Measurements from ENCODE around the gene ARFGEF3. TPM values are rescaled to one million over a fixed set of nuclear protein-coding genes. Genes with fewer than 3 reads are reported as not detected.

Gene ARFGEF3
- total and polyA plus RNA-seq, 3 experiments from 2014 or later: 0.09 to 0.11 TPM; not detected in 1

DNA sequence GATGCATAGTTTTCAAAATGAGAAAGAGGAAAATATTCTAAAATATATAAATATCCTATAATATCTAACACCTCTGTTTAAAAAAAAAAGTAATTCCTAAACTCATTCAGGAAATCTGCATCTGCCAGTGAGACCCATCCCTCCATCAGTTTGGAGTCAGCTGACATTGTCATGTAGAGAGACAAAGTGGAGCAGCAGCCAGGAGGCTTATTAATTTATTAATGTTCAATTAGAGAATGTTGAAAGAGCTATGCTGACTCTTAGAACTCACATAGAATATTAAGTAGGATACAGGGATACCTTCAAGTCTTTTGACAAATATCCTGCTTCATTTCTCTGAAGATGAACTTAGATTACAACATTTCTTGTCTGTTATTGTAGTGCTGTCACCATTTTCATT is 41.8 kb upstream of the ARFGEF3 start:
- CTCF ChIA-PET: interaction anchor here (1.3 to 1.4 kb wide), 2 partner anchors 12 to 401 kb away, joined by 3 read pairs; no protein-coding TSS in a partner anchor
- peaks cover 0 to 5% (median 4%) of the 10 kb centered on the region in 5 donors for H3K9me3 Mint-ChIP-seq
- POLR2A ChIA-PET: interaction anchor here (0.7 kb wide), 1 partner anchor 421 kb away, joined by 3 read pairs; no protein-coding TSS in a partner anchor
- DNase-seq: no peak
- peaks cover 4% of the 10 kb centered on the region for H3K4me1 ChIP-seq (ENCODE audit: insufficient read depth, low read length)
- no peaks in the 10 kb centered on the region for H3K36me3 Mint-ChIP-seq
- H3K27me3 ChIP-seq (ENCODE audit: insufficient read depth, low read length, poor library complexity, severe bottlenecking): no peaks in the 10 kb centered on the region
- no peak overlapping the region for H3K4me3 Mint-ChIP-seq
- peaks cover 3 to 5% (median 4%) of the 10 kb centered on the region in 3 donors for H3K4me1 Mint-ChIP-seq
- no peak overlapping the region for H3K27ac Mint-ChIP-seq
- H3K4me3 ChIP-seq (ENCODE audit: low read length): no peak overlapping the region
- no peaks in the 10 kb centered on the region for H3K9me3 ChIP-seq (ENCODE audit: low read length)
- H3K36me3 ChIP-seq (ENCODE audit: insufficient read depth, low read length): no peaks in the 10 kb centered on the region
- peaks cover 14 to 52% of the 10 kb centered on the region in 2 donors for H3K27me3 Mint-ChIP-seq
- no peak overlapping the region for H3K27ac ChIP-seq (ENCODE audit: low read depth, low read length)

GRCh38 chr6:138124096-138124495 is 37.6 kb upstream of the ARFGEF3 start:
- no peaks in the 10 kb centered on the region for H3K4me1 Mint-ChIP-seq
- H3K27ac Mint-ChIP-seq: no peak overlapping the region
- no peak overlapping the region for H3K4me3 Mint-ChIP-seq
- ChIA-PET POLR2A (no interaction called here), CTCF (no interaction called here)
- peaks cover 0 to 5% (median 4%) of the 10 kb centered on the region in 5 donors for H3K9me3 Mint-ChIP-seq
- Histone ChIP-seq H3K27me3 (ENCODE audit: insufficient read depth, low read length, poor library complexity, severe bottlenecking) (no peaks in the 10 kb centered on the region), H3K27ac (ENCODE audit: low read depth, low read length) (no peak overlapping the region), H3K4me3 (ENCODE audit: low read length) (no peak overlapping the region), H3K4me1 (ENCODE audit: insufficient read depth, low read length) (no peaks in the 10 kb centered on the region), H3K36me3 (ENCODE audit: insufficient read depth, low read length) (no peaks in the 10 kb centered on the region), H3K9me3 (ENCODE audit: low read length) (no peaks in the 10 kb centered on the region)
- DNase-seq: no peak
- peaks cover 9 to 40% of the 10 kb centered on the region in 2 donors for H3K27me3 Mint-ChIP-seq
- peaks cover 0 to 1% (median 0%) of the 10 kb centered on the region in 3 donors for H3K36me3 Mint-ChIP-seq

DNA sequence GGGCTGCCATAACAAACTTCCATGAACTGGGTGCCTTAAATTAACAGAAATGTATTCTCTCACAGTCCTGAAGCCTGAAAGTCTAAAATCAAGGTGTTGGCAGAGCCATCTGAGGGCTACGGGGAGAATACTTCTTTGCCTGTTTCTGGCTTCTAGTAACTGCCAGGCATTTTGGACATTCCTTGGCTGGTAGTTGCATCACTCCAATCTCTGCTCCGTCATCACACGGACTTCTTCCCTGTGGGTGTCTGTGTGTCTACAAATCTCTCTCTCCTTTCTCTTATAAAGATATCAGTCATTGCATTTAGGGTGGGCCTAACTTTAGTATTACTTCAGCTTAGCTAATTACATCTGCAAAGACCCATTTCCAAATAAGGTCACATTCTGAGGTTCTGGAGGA is 33.6 kb upstream of the ARFGEF3 start:
- Mint-ChIP-seq H3K36me3 (peaks cover 0 to 1% (median 0%) of the 10 kb centered on the region in 3 donors), H3K27me3 (peaks cover 9 to 28% of the 10 kb centered on the region in 2 donors), H3K4me1 (no peaks in the 10 kb centered on the region), H3K27ac (no peak overlapping the region), H3K9me3 (peaks cover 0 to 5% (median 4%) of the 10 kb centered on the region in 5 donors), H3K4me3 (no peak overlapping the region)
- Histone ChIP-seq H3K27ac (ENCODE audit: low read depth, low read length) (no peak overlapping the region), H3K9me3 (ENCODE audit: low read length) (no peaks in the 10 kb centered on the region), H3K36me3 (ENCODE audit: insufficient read depth, low read length) (no peaks in the 10 kb centered on the region), H3K27me3 (ENCODE audit: insufficient read depth, low read length, poor library complexity, severe bottlenecking) (no peaks in the 10 kb centered on the region), H3K4me3 (ENCODE audit: low read length) (no peak overlapping the region), H3K4me1 (ENCODE audit: insufficient read depth, low read length) (no peaks in the 10 kb centered on the region)
- DNase-seq: no peak
- CTCF ChIA-PET: no interaction called here
- POLR2A ChIA-PET: no interaction called here

DNA sequence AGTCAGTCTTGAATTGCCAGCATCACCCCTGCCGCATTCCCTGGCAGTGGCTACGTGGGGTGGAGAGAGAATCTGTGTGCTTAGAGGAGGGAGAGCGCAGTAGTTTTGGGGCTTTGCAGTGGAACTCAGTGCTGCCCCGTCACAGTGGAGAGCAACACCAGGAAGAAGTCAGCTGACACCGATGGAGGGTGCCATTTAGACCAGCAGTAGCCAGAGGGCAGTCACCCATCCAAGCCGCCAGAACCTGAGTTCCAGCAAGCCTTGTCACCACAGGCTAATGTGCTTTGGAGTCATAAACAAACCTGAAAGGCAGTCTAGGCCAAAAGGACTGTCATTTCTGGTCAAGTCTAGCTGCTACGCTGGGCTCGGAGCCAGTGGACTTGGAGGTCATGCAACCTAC is 32.5 kb upstream of the ARFGEF3 start:
- Histone ChIP-seq H3K9me3 (ENCODE audit: low read length) (no peaks in the 10 kb centered on the region), H3K27me3 (ENCODE audit: insufficient read depth, low read length, poor library complexity, severe bottlenecking) (no peaks in the 10 kb centered on the region), H3K27ac (ENCODE audit: low read depth, low read length) (no peak overlapping the region), H3K36me3 (ENCODE audit: insufficient read depth, low read length) (no peaks in the 10 kb centered on the region), H3K4me1 (ENCODE audit: insufficient read depth, low read length) (no peaks in the 10 kb centered on the region), H3K4me3 (ENCODE audit: low read length) (no peak overlapping the region)
- no peak for DNase-seq
- Mint-ChIP-seq H3K4me3 (no peak overlapping the region), H3K4me1 (no peaks in the 10 kb centered on the region), H3K9me3 (peaks cover 0 to 2% (median under 1%) of the 10 kb centered on the region in 5 donors), H3K27ac (no peak overlapping the region), H3K27me3 (peaks cover 4 to 19% of the 10 kb centered on the region in 2 donors), H3K36me3 (peaks cover 0 to 1% (median 0%) of the 10 kb centered on the region in 3 donors)
- CTCF ChIA-PET: interaction anchor here (0.8 kb wide), 1 partner anchor 13 kb away, joined by 3 read pairs; no protein-coding TSS in a partner anchor
- POLR2A ChIA-PET: no interaction called here

GRCh38 chr6:138142806-138143205 is 18.9 kb upstream of the ARFGEF3 start:
- Mint-ChIP-seq H3K4me1 (no peaks in the 10 kb centered on the region), H3K9me3 (peaks cover 0 to 2% (median 0%) of the 10 kb centered on the region in 5 donors), H3K4me3 (no peak overlapping the region), H3K27me3 (peaks cover 22 to 54% of the 10 kb centered on the region in 2 donors), H3K27ac (no peak overlapping the region), H3K36me3 (no peaks in the 10 kb centered on the region)
- ChIA-PET POLR2A (no interaction called here), CTCF (no interaction called here)
- Histone ChIP-seq H3K9me3 (ENCODE audit: low read length) (no peaks in the 10 kb centered on the region), H3K4me3 (ENCODE audit: low read length) (no peak overlapping the region), H3K36me3 (ENCODE audit: insufficient read depth, low read length) (no peaks in the 10 kb centered on the region), H3K27me3 (ENCODE audit: insufficient read depth, low read length, poor library complexity, severe bottlenecking) (peaks cover 3% of the 10 kb centered on the region), H3K4me1 (ENCODE audit: insufficient read depth, low read length) (no peaks in the 10 kb centered on the region), H3K27ac (ENCODE audit: low read depth, low read length) (no peak overlapping the region)
- no peak for DNase-seq

- H3K4me3 Mint-ChIP-seq: no peak overlapping the region
- H3K9me3 Mint-ChIP-seq: peaks cover 0 to 2% (median 0%) of the 10 kb centered on the region in 5 donors
- H3K27me3 ChIP-seq (ENCODE audit: insufficient read depth, low read length, poor library complexity, severe bottlenecking): peaks cover 3% of the 10 kb centered on the region
- no peaks in the 10 kb centered on the region for H3K36me3 Mint-ChIP-seq
- no peaks in the 10 kb centered on the region for H3K36me3 ChIP-seq (ENCODE audit: insufficient read depth, low read length)
- H3K4me1 ChIP-seq (ENCODE audit: insufficient read depth, low read length): no peaks in the 10 kb centered on the region
- no peaks in the 10 kb centered on the region for H3K4me1 Mint-ChIP-seq
- H3K27ac ChIP-seq (ENCODE audit: low read depth, low read length): no peak overlapping the region
- H3K27me3 Mint-ChIP-seq: peaks cover 19 to 44% of the 10 kb centered on the region in 2 donors
- CTCF ChIA-PET: no interaction called here
- no peak overlapping the region for H3K4me3 ChIP-seq (ENCODE audit: low read length)
- no peak for DNase-seq
- POLR2A ChIA-PET: no interaction called here
- no peaks in the 10 kb centered on the region for H3K9me3 ChIP-seq (ENCODE audit: low read length)
- no peak overlapping the region for H3K27ac Mint-ChIP-seq
Observed at GRCh38 chr6:138145402-138145801, 16.3 kb upstream of the ARFGEF3 start.

DNA sequence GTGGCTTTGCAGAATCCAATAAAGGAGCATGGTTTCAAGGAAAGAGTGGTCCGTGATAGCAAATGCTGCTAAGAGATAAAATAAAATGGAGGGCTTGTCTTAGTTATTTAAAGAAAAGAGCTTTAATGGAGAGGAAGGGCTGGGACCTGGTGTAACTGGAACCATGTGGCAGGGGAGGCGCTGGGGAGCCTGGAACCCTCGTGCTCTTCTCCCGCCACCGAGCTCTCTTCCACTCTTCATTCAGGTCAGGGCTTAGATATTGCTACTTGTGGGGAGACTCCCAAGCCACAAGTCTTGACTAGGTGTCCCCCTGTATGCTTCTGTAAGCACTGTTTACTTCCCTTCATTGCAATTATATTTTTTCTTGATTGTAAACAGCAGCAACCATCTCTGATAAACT is 15.2 kb upstream of the ARFGEF3 start:
- H3K36me3 ChIP-seq (ENCODE audit: insufficient read depth, low read length): no peaks in the 10 kb centered on the region
- DNase-seq: no peak
- no peak overlapping the region for H3K4me3 Mint-ChIP-seq
- H3K4me1 ChIP-seq (ENCODE audit: insufficient read depth, low read length): no peaks in the 10 kb centered on the region
- peaks cover 3% of the 10 kb centered on the region for H3K27me3 ChIP-seq (ENCODE audit: insufficient read depth, low read length, poor library complexity, severe bottlenecking)
- no peak overlapping the region for H3K27ac Mint-ChIP-seq
- H3K36me3 Mint-ChIP-seq: no peaks in the 10 kb centered on the region
- no peaks in the 10 kb centered on the region for H3K4me1 Mint-ChIP-seq
- H3K4me3 ChIP-seq (ENCODE audit: low read length): no peak overlapping the region
- CTCF ChIA-PET: no interaction called here
- POLR2A ChIA-PET: no interaction called here
- H3K9me3 ChIP-seq (ENCODE audit: low read length): no peaks in the 10 kb centered on the region
- no peak overlapping the region for H3K27ac ChIP-seq (ENCODE audit: low read depth, low read length)
- H3K9me3 Mint-ChIP-seq: peaks cover 0 to 2% (median 0%) of the 10 kb centered on the region in 5 donors
- H3K27me3 Mint-ChIP-seq: peaks cover 19 to 42% of the 10 kb centered on the region in 2 donors

DNA sequence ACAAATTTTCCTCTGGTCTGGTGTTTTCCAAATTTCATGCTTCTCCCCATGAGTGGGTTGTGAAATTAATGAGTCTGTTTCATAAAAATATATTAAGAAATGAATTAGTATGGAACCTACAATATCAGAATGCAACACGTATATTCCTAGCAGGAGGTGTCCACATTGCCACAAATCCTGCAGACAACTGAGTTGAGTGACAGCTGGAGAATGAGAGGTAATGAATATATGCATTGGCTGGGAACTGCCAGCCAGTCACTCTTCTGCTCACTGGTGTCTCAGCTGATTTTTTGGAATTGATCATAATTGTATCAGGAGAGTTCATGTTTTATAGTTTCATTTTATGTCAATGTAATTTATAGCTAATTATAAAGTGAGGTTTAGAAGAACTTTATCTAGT is 6.3 kb upstream of the ARFGEF3 start:
- no peaks in the 10 kb centered on the region for H3K36me3 Mint-ChIP-seq
- H3K9me3 ChIP-seq (ENCODE audit: low read length): peaks cover 3% of the 10 kb centered on the region
- H3K4me3 ChIP-seq (ENCODE audit: low read length): no peak overlapping the region
- ChIA-PET POLR2A (no interaction called here), CTCF (no interaction called here)
- H3K4me3 Mint-ChIP-seq: no peak overlapping the region
- peaks cover 2% of the 10 kb centered on the region for H3K27me3 ChIP-seq (ENCODE audit: insufficient read depth, low read length, poor library complexity, severe bottlenecking)
- H3K4me1 Mint-ChIP-seq: no peaks in the 10 kb centered on the region
- H3K27me3 Mint-ChIP-seq: peaks cover 18 to 58% of the 10 kb centered on the region in 2 donors
- no peak overlapping the region for H3K27ac ChIP-seq (ENCODE audit: low read depth, low read length)
- no peak for DNase-seq
- no peaks in the 10 kb centered on the region for H3K36me3 ChIP-seq (ENCODE audit: insufficient read depth, low read length)
- no peak overlapping the region for H3K27ac Mint-ChIP-seq
- H3K4me1 ChIP-seq (ENCODE audit: insufficient read depth, low read length): no peaks in the 10 kb centered on the region
- peaks cover 12 to 19% (median 16%) of the 10 kb centered on the region in 5 donors for H3K9me3 Mint-ChIP-seq
